Adrenal gland (tissue), 5 donors: ENCODE data around the gene PLRG1.

Source experiments
- CTCF ChIP-seq, 6 experiments: fragments of 450-650 bp in 4 of 6; fragments of 200-600 bp in 2 of 6; sonication (generic) in 1 of 6; IDR thresholded peaks; 1 replicate in 5 of 6; 2 replicates in 1 of 6; pipeline versions ENCODE4 v1.5.1 to v1.8.0; 2016 to 2021; ENCODE audit warnings: antibody characterized with exemption in 6 of 6, mild to moderate bottlenecking in 2 of 6, moderate library complexity in 1 of 6
- POLR2A ChIP-seq, 2 donors: fragments of 450-650 bp; IDR thresholded peaks; one replicate each; pipeline ENCODE4 v1.6.1; 2017; ENCODE audit warnings: antibody characterized with exemption in 2 of 2, mild to moderate bottlenecking in 2 of 2, moderate library complexity in 1 of 2
- donor health status: DM: no; HTN: no; CAD: no.

- TF ChIP-seq CTCF (IDR thresholded peaks at IDR 0.05) = no peak
- TF ChIP-seq POLR2A (IDR thresholded peaks at IDR 0.05) = no peak
These were observed 18.8 kb upstream of the PLRG1 start for GRCh38 chr4:154569028-154569427.
